Frontal cortex (tissue), 4 donors: ENCODE measurements around the gene B3GALT2. TPM values are rescaled to one million over a fixed set of nuclear protein-coding genes. Genes with fewer than 3 reads are reported as not detected.
A peak's percentile ranks its signal among the peaks of the same experiment; 100 is the strongest.

Experiments
- DNase-seq, 2 donors: peaks; one replicate each; pipeline ENCODE4 v3.0.0; 2012; ENCODE audit warnings: low spot score in 2 of 2
- FAIRE-seq: peaks from 2 replicates; lab custom pipeline; 2012; peaks lifted over from hg19 to GRCh38; lab: Jason Lieb, UNC
- total RNA-seq: library from RNA; depleted of rRNA; stranded (reverse); fragments of >200 nt; gene quantifications from one replicate; pipeline ENCODE4 v1.2.3, GENCODE V29; 2014
- donor health status: control.
- donor health status: control.
- donor health status: control.

The B3GALT2 gene
- total RNA-seq, 1 donor from 2014 or later, result 148 TPM

GRCh38 chr1:193184776-193185175 lies 1.6 kb downstream of the B3GALT2 start:
- DNase-seq (no peak), FAIRE-seq (no peak)

GRCh38 chr1:193183019-193183627 lies 3.3 kb downstream of the B3GALT2 start:
- DNase-seq, result no peak
- FAIRE-seq, result peak; percentile 97

GRCh38 chr1:193181985-193182384 lies 4.4 kb downstream of the B3GALT2 start:
- DNase-seq (no peak), FAIRE-seq (no peak)

- FAIRE-seq, result no peak
- DNase-seq, result no peak
Measured at GRCh38 chr1:193181536-193181935, 4.9 kb downstream of the B3GALT2 start.

GRCh38 chr1:193179094-193179493 lies 7.3 kb downstream of the B3GALT2 start:
- DNase-seq (no peak), FAIRE-seq (no peak)

GRCh38 chr1:193176788-193177187 lies 9.6 kb downstream of the B3GALT2 start:
- FAIRE-seq (no peak), DNase-seq (no peak)

- no peak for DNase-seq
Measured at GRCh38 chr1:193176113-193176512, 10.3 kb downstream of the B3GALT2 start.

GRCh38 chr1:193157360-193157759 lies 29.1 kb downstream of the B3GALT2 start:
- FAIRE-seq, result no peak
- DNase-seq, result no peak

More at GRCh38 chr1:193176113-193176512, 10.3 kb downstream of the B3GALT2 start:
- FAIRE-seq, result no peak

- no peak for FAIRE-seq
- no peak for DNase-seq
Measured at GRCh38 chr1:193156822-193157142, 29.6 kb downstream of the B3GALT2 start.

GRCh38 chr1:193156117-193156821 lies 30.1 kb downstream of the B3GALT2 start:
- FAIRE-seq (no peak), DNase-seq (no peak)

- no peak for DNase-seq
- no peak for FAIRE-seq
Measured at GRCh38 chr1:193144999-193145398, 41.4 kb downstream of the B3GALT2 start.

GRCh38 chr1:193144361-193144938 lies 42.0 kb downstream of the B3GALT2 start:
- FAIRE-seq, result no peak
- no peak for DNase-seq

- FAIRE-seq, result peak; percentile 80
- DNase-seq, result no peak
Measured at GRCh38 chr1:193143285-193143684, 43.1 kb downstream of the B3GALT2 start.

GRCh38 chr1:193142409-193142808 lies 44.0 kb downstream of the B3GALT2 start:
- DNase-seq (no peak), FAIRE-seq (no peak)

- no peak for FAIRE-seq
- DNase-seq, result no peak
Measured at GRCh38 chr1:193141804-193142203, 44.6 kb downstream of the B3GALT2 start.

GRCh38 chr1:193140254-193140653 lies 46.2 kb downstream of the B3GALT2 start:
- DNase-seq (no peak), FAIRE-seq (no peak)

GRCh38 chr1:193131266-193131860 lies 55.0 kb downstream of the B3GALT2 start:
- no peak for FAIRE-seq
- DNase-seq, result no peak
